ENCODE data around the gene MICOS13. TPM values are rescaled to one million over a fixed set of nuclear protein-coding genes. Genes with fewer than 3 reads are reported as not detected.
A peak's percentile ranks its signal among the peaks of the same experiment; 100 is the strongest.

MICOS13 gene
- total and polyA plus RNA-seq, 10 of the 15 experiments (the other 5 are each of a cell fraction or from before 2014, with no cell fraction given) = 9.4 to 211 (median 51.3) TPM

DNA sequence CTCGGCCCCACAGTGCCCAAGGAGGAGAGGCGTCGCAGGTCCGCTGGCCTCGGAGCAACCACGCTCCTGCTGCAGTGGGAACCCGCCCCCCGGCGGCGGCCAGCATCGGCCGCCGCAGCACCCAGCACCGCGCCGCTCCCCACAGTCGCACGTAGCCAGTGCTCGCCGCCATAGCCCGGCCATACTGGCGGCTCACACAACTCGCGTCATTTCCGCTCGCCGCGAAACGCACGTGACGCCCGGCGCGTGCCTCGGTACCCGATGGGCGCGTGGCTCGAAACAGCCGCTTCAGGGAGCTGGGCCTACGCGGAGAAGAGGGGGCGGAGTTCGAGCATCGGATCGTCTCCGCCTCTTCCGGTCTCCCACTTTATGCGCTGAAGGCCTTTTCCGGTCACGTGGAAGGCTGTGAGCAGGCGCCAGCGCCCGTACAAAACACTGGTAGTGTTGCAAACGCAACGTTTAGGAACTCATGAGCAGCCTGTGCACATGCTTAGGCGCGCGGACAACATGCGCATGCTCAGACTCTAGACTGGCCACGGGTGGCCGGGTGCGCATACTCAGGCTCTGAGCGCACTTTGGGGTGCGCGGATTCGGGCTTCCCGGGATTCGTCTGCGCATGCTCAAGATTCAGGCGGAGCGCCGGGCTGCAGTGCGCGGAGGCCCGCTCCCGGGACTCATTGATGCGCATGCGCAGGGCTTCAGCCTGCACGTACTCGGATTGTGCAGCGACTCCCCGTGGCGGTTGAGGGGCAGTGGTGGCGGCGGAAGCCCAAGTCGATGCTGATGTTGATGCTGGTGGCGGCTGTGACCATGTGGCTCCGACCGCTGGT is 39.9 kb upstream of the MICOS13 start, which contains the start of the genes CATSPERD and LONP1:
CATSPERD (plus strand) TSS at position 677 of the 830 bp plus-strand sequence; CDS start at position 778, 101 bp downstream.
LONP1 (minus strand) TSS at position 186 of the 830 bp plus-strand sequence; CDS start at position 172, 14 bp downstream.
- peak; percentile 61 for FAIRE-seq
- H2AFZ ChIP-seq (ENCODE audit: control insufficient read depth, low read depth, low read length) = peak within 1 kb of the TSS; percentile 100
- BruUV-seq (replicated peaks) = no TSS peak
- TF ChIP-seq, protein P1, sequence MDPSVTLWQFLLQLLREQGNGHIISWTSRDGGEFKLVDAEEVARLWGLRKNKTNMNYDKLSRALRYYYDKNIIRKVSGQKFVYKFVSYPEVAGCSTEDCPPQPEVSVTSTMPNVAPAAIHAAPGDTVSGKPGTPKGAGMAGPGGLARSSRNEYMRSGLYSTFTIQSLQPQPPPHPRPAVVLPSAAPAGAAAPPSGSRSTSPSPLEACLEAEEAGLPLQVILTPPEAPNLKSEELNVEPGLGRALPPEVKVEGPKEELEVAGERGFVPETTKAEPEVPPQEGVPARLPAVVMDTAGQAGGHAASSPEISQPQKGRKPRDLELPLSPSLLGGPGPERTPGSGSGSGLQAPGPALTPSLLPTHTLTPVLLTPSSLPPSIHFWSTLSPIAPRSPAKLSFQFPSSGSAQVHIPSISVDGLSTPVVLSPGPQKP (IDR thresholded peaks at IDR 0.05; ENCODE audit: low read depth, low read length) = peak; percentile 11
- TF ChIP-seq, protein P2, sequence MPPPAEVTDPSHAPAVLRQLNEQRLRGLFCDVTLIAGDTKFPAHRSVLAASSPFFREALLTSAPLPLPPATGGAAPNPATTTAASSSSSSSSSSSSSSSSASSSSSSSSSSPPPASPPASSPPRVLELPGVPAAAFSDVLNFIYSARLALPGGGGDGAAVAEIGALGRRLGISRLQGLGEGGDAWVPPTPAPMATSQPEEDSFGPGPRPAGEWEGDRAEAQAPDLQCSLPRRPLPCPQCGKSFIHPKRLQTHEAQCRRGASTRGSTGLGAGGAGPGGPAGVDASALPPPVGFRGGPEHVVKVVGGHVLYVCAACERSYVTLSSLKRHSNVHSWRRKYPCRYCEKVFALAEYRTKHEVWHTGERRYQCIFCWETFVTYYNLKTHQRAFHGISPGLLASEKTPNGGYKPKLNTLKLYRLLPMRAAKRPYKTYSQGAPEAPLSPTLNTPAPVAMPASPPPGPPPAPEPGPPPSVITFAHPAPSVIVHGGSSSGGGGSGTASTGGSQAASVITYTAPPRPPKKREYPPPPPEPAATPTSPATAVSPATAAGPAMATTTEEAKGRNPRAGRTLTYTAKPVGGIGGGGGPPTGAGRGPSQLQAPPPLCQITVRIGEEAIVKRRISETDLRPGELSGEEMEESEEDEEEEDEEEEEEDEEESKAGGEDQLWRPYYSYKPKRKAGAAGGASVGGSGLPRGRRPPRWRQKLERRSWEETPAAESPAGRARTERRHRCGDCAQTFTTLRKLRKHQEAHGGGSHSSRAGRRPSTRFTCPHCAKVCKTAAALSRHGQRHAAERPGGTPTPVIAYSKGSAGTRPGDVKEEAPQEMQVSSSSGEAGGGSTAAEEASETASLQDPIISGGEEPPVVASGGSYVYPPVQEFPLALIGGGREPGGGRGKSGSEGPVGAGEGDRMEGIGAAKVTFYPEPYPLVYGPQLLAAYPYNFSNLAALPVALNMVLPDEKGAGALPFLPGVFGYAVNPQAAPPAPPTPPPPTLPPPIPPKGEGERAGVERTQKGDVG (CRISPR knock-in tag; IDR thresholded peaks at IDR 0.05) = no peak
- peak; percentile 49; the same call in 1 of the 2 replicates for TF ChIP-seq POLR2AphosphoS2 (IDR thresholded peaks at IDR 0.05; ENCODE audit: low read depth, low read length)
- no peak for TF ChIP-seq BCL11A (IDR thresholded peaks at IDR 0.05; ENCODE audit: low read depth, low read length)
- TF ChIP-seq, protein P3, sequence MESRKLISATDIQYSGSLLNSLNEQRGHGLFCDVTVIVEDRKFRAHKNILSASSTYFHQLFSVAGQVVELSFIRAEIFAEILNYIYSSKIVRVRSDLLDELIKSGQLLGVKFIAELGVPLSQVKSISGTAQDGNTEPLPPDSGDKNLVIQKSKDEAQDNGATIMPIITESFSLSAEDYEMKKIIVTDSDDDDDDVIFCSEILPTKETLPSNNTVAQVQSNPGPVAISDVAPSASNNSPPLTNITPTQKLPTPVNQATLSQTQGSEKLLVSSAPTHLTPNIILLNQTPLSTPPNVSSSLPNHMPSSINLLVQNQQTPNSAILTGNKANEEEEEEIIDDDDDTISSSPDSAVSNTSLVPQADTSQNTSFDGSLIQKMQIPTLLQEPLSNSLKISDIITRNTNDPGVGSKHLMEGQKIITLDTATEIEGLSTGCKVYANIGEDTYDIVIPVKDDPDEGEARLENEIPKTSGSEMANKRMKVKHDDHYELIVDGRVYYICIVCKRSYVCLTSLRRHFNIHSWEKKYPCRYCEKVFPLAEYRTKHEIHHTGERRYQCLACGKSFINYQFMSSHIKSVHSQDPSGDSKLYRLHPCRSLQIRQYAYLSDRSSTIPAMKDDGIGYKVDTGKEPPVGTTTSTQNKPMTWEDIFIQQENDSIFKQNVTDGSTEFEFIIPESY (IDR thresholded peaks at IDR 0.05) = no peak
- TF ChIP-seq NRF1 (conservative IDR thresholded peaks at IDR 0.05; ENCODE audit: low read depth, low read length) = peak; percentile 99
- TF ChIP-seq MYB (IDR thresholded peaks at IDR 0.05; ENCODE audit: borderline replicate concordance, low read depth, low read length) = peak; percentile 57; the same call in 1 of the 2 replicates
- peak; percentile 53; the same call in 1 of the 2 replicates for TF ChIP-seq RB1 (IDR thresholded peaks at IDR 0.05; ENCODE audit: borderline replicate concordance)
- peak; percentile 72 for TF ChIP-seq IRF4 (IDR thresholded peaks at IDR 0.05; ENCODE audit: low read depth, low read length)
- TF ChIP-seq CBFB (IDR thresholded peaks at IDR 0.05; ENCODE audit: low read depth) = 0 out of 2 replicates have a peak, but pooled peaks have one; percentile 44
- TF ChIP-seq POLR2A (IDR thresholded peaks at IDR 0.05; ENCODE audit: low read depth, low read length) = peak; percentile 90
- peak in 1 of 2 experiments; percentile 80; a peak in 2 of 4 replicates for TF ChIP-seq SRF (IDR thresholded peaks at IDR 0.05; ENCODE audit: low read depth in 2 of 2, low read length in 2 of 2)
- no peak for TF ChIP-seq TARDBP (IDR thresholded peaks at IDR 0.05; ENCODE audit: borderline replicate concordance)
- TF ChIP-seq RAD51 (IDR thresholded peaks at IDR 0.05) = peak; percentile 98
- TF ChIP-seq EZH2 (IDR thresholded peaks at IDR 0.05; ENCODE audit: borderline replicate concordance, control insufficient read depth, low read depth, low read length) = no peak

More for the DNA sequence above, 39.9 kb upstream of the MICOS13 start, which contains the start of the genes CATSPERD and LONP1:
- RAD21 ChIA-PET (ENCODE audit: unreplicated experiment) = interaction anchor here (1.2 to 1.8 kb wide), 3 partner anchors 30 to 140 kb away, joined by 3 to 7 read pairs (median 5); partner anchors contain the start of gene RPL36
- H3K79me2 ChIP-seq (ENCODE audit: control insufficient read depth, insufficient read depth, low read length) = peaks cover 42% of the 10 kb centered on the region
- CTCF ChIA-PET = interaction anchor here (0.6 to 6.7 kb wide), 8 partner anchors 30 to 561 kb away, joined by 3 to 74 read pairs (median 4); partner anchors contain the start of genes DUS3L, RPL36, SAFB and SAFB2
- H4K20me1 ChIP-seq (ENCODE audit: control insufficient read depth, insufficient read depth) = 0 out of 2 replicates have a peak, but pooled peaks cover 3% of the 10 kb centered on the region
- peaks cover 0 to 7% of the 10 kb centered on the region in 2 experiments; a peak in 1 of 4 replicates for H3K36me3 ChIP-seq (ENCODE audit: control insufficient read depth in 2 of 2, insufficient read depth in 2 of 2, low read length in 1 of 2)
- H3K4me3 ChIP-seq = peak within 1 kb of the TSS; percentile 98
- in situ Hi-C loops (cut with MboI) = no loop called here
- SMC1A ChIA-PET (ENCODE audit: uncharacterized antibody, unreplicated experiment) = interaction anchor here (1.4 kb wide), 1 partner anchor 34 kb away, joined by 5 read pairs; no protein-coding TSS in a partner anchor
- peak within 1 kb of the TSS; percentile 98 for H3K9ac ChIP-seq (ENCODE audit: control insufficient read depth, insufficient read depth, low read length)
- peaks cover 4% of the 10 kb centered on the region for H3K4me1 ChIP-seq (ENCODE audit: control insufficient read depth, insufficient read depth, low read length)
- peak within 1 kb of the TSS; percentile 77 for H3K4me2 ChIP-seq (ENCODE audit: control insufficient read depth, insufficient read depth)
- peak within 1 kb of the TSS; percentile 91 for H3K27ac ChIP-seq (ENCODE audit: control insufficient read depth, insufficient read depth)
- H3K9me3 ChIP-seq (replicated peaks; ENCODE audit: control insufficient read depth, insufficient read depth, low read length) = no peaks in the 10 kb centered on the region
- DNase-seq (ENCODE audit: low read depth, low spot score) = peak; percentile 95
- intact Hi-C loops (cut with micrococcal nuclease; ENCODE audit: unreplicated experiment) = loop anchor here (1.0 to 2.0 kb wide), 2 partner anchors 29 to 70 kb away; partner anchors contain the start of gene RPL36
- WGBS (ENCODE audit: insufficient coverage, insufficient replicate concordance, low lambda C conversion rate, missing lambda C conversion rate) = 1% methylated on average over 88 of the region's 90 CpGs
- no peaks in the 10 kb centered on the region for H3K27me3 ChIP-seq (replicated peaks in 1 of 2; ENCODE audit: control insufficient read depth in 2 of 2, insufficient read depth in 2 of 2, low read length in 1 of 2)
- peak; percentile 94 for ATAC-seq
- POLR2A ChIA-PET = interaction anchor here (0.7 to 1.7 kb wide), 6 partner anchors 31 to 184 kb away, joined by 3 to 14 read pairs (median 4); partner anchors contain the start of genes NDUFA11, RPL36, SAFB2 and VMAC

Data from GM12878 (cell line).